ENCODE measurements around the gene EFEMP2.

The EFEMP2 gene

DNA sequence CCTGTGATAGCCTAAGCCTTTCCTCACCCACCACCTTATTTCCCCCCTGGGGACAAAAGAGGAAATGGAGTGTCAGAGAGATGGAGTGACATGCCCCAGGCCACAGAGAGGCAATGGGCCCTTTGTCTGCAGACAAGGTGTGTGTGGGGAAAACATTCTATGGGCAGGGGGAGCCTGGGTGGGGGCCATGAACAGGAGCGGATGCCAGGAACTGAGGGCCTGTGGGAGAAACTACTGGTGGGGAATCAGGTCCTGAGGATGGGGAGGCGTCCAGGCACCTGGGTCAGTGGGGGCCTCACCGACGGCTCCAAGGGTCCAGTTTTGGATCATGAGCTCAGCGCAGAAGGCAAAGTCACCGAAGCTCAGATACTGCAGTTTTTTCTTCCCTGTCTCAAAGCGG, 12.6 kb upstream of the EFEMP2 start:
- no peak for DNase-seq (ENCODE audit: low spot score)

DNA sequence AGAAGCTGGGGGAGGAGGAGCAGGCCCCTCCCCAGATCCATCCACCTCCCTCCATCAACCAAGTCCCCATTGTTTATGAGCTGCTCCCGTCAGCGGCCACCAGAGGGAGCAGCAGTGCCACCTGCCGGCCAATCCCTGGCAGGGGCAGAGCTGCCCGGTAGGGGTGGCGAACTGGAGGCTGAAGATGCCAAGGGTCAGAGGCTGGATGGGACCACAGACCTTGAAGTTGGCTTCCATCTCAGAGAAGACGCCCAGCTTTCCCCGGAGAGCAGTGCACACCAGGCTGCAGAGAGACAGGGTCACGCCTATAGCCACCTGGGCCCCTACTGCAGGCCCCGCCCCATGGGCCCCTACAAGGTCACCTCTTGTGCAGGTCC, 12.1 kb upstream of the EFEMP2 start:
- DNase-seq (ENCODE audit: low spot score), result peak; percentile 86

DNA sequence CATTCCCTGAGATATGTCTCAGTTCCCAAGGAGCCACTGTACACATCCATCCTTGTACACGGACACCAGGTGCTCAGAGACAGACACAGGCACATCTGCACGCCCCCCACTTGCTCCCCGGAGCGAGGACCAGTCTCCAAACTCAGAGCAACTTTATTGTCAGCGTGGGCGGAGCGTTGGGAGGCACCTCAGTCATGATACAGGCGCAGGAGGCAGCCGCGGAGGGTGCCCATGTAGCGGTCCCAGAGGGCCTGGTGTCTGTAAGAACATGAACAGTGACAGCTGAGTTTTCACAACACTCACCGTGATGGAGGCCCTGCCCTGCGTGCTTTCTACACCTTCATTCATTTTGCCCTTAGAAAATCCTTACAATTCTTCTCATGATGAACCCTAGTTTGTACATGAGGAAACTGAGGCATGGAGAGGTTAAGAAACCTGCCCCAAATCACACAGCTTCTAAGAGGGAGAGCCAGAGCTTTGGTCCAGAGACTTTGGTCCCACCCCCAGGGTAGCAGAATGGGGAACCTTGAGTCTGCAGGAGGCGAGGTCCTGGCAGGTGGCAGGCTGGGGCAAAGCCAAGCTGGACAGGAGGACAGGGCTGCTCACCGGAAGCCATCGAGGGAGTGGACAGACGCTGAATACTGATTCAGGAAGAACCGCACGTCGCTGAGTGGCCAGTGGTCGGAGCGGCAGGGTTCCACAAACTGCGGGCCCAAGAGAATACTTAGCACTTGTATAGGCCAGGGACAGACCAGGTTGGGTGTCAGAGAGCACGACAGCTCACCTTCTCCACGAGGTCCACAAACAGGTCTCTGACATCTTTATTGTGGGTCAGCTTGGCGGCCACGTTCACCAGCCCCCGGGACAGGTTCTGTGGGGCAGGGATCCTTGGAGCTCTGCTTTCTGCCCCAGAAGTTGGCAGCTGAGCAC, 11.5 kb upstream of the EFEMP2 start:
- no peak for DNase-seq (ENCODE audit: low spot score)

DNA sequence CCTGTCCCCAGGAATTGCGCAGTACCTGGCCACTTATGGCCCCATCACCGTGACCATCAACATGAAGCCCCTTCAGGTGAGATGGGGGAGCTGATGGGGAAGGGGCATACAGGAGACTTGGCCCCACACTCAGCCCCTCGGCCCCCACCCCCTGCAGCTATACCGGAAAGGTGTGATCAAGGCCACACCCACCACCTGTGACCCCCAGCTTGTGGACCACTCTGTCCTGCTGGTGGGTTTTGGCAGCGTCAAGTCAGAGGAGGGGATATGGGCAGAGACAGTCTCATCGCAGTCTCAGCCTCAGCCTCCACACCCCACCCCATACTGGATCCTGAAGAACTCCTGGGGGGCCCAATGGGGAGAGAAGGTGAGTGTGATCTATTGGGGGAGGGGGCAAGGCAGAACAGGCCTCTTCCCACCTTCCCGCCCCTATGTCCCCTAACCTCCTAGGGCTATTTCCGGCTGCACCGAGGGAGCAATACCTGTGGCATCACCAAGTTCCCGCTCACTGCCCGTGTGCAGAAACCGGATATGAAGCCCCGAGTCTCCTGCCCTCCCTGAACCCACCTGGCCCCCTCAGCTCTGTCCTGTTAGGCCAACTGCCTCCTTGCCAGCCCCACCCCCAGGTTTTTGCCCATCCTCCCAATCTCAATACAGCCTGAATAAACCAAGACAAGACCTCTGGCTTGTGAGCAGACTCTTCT, 10.6 kb upstream of the EFEMP2 start:
- no peak for DNase-seq (ENCODE audit: low spot score)

DNA sequence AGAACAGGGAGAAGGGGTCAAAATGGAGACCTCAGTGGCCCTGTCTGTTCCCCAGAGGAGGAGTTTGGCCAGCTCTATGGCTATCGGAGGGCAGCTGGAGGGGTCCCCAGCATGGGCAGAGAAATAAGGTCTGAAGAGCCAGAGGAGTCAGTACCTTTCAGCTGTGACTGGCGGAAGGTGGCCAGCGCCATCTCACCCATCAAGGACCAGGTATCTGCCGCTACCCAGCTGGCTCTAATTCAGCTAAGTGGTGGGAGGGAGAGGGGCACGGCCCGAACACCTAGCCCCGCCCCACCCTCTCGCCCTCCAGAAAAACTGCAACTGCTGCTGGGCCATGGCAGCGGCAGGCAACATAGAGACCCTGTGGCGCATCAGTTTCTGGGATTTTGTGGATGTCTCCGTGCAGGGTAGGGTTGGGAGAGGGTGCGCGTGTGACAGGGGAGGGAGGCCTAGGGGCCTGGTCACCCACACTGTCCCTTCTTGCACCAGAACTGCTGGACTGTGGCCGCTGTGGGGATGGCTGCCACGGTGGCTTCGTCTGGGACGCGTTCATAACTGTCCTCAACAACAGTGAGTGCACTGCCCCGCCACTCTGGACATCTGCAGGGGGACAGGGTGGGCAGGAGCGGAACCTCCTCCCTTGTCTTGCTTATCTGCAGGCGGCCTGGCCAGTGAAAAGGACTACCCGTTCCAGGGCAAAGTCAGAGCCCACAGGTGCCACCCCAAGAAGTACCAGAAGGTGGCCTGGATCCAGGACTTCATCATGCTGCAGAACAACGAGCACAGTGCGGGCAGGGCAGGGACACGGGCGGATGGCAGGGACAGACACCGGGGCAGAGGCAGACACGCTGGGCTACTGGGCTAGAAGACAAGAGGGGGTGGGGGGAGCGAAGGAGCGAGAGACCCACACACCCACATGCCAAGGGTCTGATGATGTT, 9.8 kb upstream of the EFEMP2 start:
- no peak for DNase-seq (ENCODE audit: low spot score)

DNA sequence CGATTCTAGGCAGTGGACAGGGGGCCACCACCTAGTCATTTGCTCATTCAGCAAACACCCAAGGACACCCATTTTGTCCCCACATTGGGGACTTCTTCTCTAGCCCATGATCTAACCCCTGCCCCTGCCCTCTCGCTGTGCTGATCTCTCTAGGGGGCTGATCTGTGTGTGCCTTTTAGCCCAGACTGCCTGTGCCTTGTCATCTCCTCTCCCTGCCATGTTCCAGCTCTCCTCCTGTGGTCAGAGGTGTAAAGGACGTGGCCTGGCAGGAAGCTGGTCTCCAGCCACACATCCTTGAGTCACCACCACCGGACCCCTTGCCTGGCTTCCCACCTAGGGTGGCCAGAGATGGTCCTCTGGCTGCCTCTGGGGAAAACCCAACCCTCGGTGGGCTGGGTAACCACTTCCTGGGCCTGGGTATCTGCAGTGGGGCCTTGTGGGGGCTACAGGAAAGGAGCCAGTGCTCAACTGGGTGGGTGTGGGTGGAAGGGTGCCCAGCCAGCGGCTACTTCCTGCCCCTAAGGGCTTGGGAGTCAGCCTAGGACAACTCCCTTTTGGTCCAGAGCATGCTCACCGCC, 8.3 kb upstream of the EFEMP2 start:
- no peak for DNase-seq (ENCODE audit: low spot score)

DNA sequence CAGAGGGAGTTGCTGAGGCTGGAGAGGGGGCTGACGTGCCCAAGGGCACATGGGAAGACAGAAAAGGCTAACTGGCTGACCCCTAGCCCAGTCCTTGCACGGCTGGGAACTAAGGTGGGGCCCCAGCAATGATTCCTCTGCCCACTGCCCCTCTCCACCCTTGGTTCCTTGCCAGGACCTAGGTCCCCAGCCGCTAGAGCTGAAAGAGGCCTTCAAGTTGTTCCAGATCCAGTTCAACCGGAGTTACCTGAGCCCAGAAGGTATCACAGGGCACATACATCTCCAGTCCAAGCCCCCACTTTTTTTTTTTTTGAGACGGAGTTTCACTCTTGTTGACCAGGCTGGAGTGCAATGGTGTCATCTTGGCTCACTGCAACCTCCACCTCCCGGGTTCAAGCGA, 7.4 kb upstream of the EFEMP2 start:
- no peak for DNase-seq (ENCODE audit: low spot score)

DNA sequence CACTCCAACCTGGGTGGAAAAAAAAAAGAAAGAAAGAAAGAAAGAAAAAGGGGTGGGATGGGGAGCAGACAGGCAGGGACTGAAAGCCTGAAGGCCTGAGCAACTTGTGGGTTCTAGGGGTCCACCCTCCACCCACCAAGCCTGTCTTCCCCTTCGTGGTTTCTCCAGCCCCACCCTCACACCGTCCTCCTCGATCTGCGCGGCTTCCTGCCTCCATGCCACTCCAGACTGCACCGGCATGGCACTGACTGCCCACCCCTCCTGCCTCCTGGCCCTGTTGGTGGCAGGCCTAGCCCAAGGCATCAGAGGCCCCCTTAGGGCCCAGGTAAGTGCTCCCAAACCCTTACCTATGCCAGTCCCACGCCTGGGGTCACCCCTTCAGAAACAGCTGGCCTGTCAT, 7.0 kb upstream of the EFEMP2 start, which contains the start of gene CTSW:
TSS of gene CTSW (plus strand) at position 221 of the 400 bp plus-strand sequence. CDS start at position 239, 18 bp downstream.
- DNase-seq (ENCODE audit: low spot score), result no peak

DNA sequence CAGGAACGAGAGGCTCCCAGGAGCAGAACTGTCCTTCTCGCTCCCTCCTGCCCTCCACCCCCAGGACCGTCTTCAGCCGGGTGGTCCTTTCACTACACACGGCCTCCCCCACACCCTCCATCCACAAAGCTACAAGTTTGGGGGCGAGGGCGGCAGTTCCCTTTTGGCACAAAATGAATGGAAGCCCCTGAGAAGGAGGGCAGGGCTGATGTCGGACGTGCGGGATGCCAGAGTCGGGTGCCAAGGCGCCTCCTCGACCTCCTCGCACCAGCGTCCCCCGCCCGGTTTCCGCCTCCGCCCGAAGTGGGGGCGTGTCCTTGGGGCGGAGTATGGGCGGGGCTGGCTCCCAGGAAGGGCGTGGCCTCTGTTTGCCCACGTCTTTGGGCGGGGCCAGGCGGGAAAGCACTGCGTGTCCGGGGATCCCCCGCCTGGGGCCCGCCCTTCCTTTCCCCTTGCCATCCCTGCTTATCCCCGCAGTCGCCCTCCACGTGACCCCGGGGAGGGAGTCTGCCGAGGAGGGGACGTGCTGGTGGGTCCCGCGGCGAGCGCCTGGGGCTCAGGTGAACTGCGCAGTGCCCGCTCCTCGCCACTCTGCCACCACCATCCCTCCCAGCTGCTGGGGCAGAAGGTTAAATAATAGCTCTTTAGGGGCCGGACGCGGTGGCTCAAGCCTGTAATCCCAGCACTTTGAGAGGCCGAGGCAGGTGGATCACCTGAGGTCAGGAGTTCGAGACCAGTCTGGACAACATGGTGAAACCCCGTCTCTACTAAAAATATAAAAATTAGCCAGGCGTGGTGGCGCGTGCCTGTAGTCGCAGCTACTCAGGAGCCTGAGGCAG, 937 bp upstream of the EFEMP2 start:
- DNase-seq (ENCODE audit: low spot score), result peak; percentile 95

DNA sequence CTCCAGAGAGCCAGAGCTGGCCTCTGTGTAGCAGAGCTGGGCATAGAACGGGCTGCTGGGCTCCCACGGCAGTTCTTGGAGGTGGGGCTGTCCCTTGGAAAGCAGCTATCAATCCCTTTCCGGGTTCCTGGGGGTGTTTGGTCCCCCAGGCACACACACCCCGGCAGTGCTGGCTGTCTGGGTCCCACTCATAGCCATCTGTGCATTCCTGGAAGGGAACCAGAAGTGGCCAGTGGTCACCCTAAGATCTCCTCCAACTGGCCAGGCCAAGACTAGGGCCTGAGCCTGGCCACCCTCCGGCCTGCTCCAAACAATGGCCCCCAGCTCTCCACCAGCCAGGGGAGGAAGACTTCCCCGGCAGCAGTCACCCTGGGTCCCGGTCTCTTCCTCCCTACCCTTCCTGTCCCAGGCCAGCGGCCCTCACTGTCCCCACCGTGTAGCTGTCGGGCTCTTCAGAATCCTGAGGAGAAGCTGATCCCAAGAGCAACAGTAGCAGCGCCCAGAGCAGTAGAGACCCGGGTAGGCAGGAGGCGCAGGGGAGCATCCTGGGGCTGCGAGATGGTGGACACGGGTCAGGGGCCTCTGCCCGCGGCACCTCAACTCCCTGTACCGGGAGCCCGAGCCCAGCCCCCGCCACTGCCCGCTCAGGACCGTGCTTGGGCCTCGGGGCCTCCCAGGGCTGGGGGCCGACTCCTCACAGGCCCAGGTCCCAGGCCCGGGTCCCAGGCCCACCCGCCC, 620 bp downstream of the EFEMP2 start:
- DNase-seq (ENCODE audit: low spot score), result no peak

DNA sequence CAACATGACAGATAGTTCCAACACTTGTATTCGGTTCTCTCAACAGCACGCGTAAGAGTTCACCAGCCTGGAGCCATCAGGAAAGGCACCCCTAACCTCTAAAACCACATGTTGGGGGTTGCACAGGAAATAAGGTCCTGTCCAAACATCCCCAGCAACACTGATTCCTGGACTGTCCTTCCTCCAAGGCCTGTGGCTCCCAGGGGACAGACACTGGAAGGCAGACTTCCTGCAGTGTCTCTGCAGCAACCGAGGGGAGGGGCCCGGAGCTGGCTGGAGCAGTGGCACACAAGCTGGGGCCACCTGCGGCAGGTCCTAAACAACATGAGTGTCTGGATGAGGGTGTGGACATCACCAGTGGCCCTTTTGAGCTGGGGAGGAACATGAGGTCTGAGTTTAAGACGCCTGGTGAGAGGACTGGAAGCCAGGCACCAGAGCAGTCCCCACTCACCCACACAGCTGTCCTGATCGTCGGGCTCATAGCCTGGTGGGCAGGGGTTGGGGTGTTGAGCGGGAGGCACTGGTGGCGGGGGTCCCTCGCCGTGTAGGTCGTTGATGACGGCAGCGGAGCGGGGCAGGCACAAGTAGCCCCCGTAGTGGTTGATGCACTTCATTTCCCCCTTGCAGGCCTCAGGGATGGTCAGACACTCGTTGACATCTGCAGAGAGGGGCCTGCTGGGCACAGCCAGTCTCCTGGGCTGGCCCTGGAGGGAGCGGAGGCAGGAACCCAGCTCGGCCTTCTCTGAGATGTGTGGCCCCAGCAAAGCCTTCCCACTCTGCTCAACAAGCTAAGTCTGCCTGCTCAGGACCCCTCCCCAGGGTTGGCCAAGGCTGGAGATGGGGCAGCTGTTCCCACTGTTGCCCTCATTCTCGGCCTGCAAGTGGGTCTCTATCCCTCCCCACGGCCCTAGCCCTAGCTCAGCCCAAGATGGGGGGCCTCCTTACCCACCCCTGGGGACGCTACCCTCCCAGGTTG, 1.6 kb downstream of the EFEMP2 start:
- DNase-seq (ENCODE audit: low spot score), result no peak

DNA sequence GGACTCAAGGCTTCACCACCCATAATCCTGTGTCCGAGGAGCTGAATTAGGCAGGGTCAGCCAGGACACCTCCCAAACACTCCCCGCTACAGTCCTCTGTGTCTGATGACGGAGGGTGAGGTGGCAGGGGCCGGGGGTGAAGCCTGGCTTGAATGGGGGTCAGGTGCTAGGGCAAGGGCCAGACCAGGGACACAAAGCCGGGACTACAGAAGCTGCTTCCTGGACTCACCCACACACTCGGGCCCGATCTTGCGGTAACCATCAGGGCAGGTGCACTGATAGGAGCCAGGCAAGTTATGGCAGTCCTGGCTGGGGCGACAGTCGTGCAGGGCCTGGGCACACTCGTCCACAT, 2.3 kb downstream of the EFEMP2 start:
- DNase-seq (ENCODE audit: low spot score), result no peak

DNA sequence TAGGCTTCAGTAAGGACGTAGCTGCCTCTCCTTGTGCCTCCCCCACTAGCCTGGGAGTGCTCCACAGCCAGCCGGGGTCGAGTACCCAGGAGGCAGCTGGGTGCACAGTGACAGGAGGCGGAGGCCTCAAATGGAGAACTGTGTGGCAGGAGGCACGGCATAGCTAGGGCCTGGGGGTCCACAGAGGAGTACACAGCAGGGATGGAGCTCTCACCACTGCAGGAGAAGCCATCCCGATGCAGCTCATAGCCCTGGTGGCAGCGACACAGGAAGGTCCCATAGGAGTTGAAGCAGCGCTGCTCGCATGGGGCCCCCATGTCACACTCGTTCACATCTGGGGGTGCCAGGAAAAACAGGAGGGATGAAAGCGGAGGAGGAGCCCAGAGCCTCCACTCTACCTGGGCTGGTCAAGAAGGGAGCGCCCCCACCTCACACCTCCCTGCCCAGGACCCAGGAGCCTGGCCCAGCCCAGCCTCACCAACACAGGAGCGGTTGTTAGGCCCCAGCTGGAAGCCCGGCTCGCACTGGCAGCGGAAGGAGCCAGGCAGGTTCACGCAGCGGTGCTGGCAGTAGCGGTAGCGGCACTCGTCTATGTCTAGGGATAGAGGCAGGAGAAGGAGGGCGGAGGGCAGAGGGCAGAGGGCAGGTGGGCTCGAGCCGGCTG, 2.8 kb downstream of the EFEMP2 start:
- no peak for DNase-seq (ENCODE audit: low spot score)

DNA sequence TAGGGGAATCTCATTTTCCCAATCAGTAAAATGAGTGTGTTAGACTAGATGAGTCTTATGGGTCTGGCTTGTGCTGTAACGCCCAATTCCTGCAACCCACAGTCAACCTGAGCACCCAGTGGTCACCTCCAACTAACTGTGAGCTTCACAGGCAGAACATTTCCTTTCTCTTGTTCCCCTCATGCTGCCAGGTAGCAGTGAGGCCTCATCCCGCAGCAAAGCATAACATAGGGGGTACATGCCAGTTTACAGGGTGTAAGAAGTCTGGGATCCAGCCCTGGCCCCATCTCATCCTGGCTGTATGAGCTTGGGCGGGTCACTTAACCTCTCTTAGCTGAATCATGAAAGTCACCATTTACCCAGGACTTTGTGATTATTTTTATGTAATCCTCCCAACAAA, 3.7 kb downstream of the EFEMP2 start:
- DNase-seq (ENCODE audit: low spot score), result no peak

DNA sequence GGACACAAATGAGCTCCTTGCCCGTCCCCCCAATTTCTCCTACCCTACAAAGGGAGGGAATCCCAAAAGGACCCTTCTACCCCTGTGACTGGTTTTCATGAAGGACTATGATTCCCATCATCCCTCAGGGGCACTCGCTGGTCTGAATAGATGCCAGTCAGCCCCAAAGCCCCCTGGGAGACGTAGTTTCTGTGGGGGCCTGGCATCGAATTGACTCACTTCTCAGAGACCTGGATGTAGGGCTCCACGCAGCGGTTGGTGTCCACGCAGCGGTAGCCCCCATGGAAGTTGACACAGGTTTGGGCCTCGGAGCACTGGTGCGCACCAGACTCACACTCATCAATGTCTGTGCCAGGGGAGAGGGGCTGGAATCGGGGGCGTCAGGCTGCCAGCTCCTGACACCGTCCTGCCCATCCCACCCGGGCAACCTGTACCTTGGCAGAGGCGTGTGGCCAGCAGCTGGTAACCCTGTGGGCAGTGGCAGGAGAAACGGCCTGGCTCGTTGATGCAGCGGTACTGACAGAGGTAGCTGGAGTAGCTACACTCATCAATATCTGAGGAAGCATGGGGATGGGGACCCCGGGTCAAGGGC, 4.4 kb downstream of the EFEMP2 start:
- peak; percentile 54 for DNase-seq (ENCODE audit: low spot score)

DNA sequence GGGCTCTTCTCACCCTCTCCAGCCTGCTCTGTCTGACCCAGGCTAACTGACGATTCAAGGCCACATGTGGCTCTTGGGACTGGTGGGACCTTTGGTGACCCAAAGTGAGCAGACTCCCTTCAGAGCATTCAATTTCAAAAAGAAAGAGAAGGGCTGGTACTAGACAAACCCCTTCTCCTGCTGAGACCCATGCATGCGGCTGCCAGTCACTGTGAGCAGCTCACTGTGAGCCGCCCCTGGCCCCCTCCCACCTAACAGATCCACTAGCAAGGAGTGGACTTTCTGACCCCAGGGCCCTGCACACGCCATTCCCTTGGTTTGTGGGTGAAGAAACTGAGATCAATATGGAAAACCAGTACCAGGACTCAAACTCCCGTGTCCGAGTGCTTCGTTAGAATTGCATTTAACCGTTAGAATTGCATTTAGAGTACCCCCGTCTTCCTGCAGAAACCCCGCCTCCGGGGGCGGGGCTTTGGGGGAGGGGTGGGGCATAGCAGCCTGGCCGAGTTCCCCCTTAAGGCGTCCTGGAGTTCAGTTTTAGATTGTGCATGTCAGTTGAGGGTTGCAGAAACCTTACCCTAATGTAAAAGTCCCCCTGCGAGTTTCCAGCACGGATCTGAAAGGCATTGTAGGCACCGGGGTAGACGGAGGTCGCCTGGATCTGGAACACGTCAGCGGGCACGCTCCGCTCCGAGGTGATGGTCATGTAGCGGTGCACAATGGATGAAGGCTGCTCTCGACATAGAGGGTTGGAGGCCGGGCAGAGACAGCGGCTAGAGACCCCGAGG, 5.1 kb downstream of the EFEMP2 start:
- DNase-seq (ENCODE audit: low spot score), result no peak
